ENCODE results near the gene IRAK2. TPM values are rescaled to one million over a fixed set of nuclear protein-coding genes. Genes with fewer than 3 reads are reported as not detected.
A peak's percentile ranks its signal among the peaks of the same experiment; 100 is the strongest.

The IRAK2 gene
- total RNA-seq, 1 donor from 2014 or later = 2.0 TPM

DNA sequence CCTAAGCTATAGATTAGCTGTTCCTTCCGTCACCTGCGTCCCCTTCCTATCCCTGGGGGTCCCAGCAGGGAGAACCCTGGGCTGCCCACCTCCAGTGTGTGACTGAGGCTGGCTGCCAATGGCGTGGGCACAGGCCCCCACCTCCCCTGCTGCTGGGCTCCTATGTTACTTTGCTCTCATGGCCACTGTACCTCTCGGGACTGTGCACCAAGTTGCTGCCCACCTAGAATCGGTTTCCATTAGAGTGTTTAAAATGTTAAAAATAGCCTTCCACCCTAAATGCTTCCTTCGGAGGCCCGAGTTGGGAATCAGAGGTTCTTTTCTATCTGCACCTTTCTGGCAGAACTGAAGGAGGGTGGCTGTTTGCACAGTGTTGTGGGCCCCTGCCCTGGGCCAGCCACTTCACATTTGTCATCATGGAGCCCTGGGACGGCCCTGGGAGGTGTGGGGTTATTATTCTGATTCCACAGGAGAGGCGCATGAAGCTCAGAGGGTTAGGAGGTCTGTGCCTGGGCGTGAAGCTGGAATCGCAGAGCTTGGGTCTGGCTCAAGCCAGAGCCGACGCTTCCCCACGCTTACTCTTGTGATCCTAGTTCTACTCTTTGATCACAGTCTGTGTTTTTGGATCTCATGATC, 29.1 kb downstream of the IRAK2 start:
- no peaks in the 10 kb centered on the region for H3K9me3 ChIP-seq (replicated peaks)
- peaks cover 79% of the 10 kb centered on the region for H3K4me1 ChIP-seq
- H3K4me3 ChIP-seq = no peak overlapping the region
- DNase-seq = no peak
- intact Hi-C loops (cut with micrococcal nuclease) = no loop called here
- H3K36me3 ChIP-seq = no peaks in the 10 kb centered on the region
- TF ChIP-seq, protein P1, sequence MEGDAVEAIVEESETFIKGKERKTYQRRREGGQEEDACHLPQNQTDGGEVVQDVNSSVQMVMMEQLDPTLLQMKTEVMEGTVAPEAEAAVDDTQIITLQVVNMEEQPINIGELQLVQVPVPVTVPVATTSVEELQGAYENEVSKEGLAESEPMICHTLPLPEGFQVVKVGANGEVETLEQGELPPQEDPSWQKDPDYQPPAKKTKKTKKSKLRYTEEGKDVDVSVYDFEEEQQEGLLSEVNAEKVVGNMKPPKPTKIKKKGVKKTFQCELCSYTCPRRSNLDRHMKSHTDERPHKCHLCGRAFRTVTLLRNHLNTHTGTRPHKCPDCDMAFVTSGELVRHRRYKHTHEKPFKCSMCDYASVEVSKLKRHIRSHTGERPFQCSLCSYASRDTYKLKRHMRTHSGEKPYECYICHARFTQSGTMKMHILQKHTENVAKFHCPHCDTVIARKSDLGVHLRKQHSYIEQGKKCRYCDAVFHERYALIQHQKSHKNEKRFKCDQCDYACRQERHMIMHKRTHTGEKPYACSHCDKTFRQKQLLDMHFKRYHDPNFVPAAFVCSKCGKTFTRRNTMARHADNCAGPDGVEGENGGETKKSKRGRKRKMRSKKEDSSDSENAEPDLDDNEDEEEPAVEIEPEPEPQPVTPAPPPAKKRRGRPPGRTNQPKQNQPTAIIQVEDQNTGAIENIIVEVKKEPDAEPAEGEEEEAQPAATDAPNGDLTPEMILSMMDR (IDR thresholded peaks at IDR 0.05; ENCODE audit: borderline replicate concordance) = no peak
- H3K27ac ChIP-seq (replicated peaks) = peak overlapping the region; percentile 94
- no peaks in the 10 kb centered on the region for H3K27me3 ChIP-seq (ENCODE audit: low read depth)

DNA sequence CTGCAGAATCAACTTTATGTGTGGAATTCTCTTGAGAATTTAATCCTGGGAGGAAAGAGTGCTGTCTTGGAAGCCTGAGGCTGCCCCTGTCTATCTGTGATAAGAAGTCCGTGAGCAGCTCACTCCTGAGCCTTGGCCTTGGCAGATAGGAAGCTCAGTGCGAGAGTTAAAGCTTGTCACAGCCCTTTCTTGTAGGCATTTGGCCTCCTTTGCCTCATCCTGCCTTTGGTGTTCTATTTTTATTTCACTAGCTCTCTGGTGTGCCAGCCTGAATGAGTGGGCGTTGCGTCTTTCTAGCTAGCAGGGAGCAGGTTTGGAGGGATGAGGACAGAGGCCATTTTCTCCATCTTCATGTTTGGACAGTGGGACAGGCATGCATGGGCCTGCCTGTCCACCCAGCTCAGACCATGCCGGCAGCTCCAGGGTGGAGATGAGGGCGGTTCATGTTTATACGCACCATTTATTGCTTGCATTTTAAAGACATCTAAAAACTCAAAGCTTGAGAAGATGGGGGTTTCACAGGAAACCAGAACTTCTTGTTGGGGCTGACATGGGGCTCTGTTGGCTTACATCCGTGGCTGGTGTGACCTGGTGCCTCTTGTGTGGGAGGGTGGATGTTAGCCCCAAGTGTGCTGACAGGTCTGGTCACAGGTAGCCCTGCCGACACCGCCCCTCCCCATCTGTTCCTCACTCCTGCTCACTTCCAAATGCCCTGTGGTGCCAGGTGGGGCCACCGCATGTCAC, 29.8 kb downstream of the IRAK2 start:
- Histone ChIP-seq H3K4me3 (no peak overlapping the region), H3K27ac (replicated peaks) (peak overlapping the region; percentile 94), H3K36me3 (no peaks in the 10 kb centered on the region), H3K4me1 (peaks cover 79% of the 10 kb centered on the region), H3K9me3 (replicated peaks) (no peaks in the 10 kb centered on the region), H3K27me3 (ENCODE audit: low read depth) (no peaks in the 10 kb centered on the region)
- intact Hi-C loops (cut with micrococcal nuclease) = no loop called here
- no peak for DNase-seq
- TF ChIP-seq, protein P1 (IDR thresholded peaks at IDR 0.05; ENCODE audit: borderline replicate concordance) = no peak

DNA sequence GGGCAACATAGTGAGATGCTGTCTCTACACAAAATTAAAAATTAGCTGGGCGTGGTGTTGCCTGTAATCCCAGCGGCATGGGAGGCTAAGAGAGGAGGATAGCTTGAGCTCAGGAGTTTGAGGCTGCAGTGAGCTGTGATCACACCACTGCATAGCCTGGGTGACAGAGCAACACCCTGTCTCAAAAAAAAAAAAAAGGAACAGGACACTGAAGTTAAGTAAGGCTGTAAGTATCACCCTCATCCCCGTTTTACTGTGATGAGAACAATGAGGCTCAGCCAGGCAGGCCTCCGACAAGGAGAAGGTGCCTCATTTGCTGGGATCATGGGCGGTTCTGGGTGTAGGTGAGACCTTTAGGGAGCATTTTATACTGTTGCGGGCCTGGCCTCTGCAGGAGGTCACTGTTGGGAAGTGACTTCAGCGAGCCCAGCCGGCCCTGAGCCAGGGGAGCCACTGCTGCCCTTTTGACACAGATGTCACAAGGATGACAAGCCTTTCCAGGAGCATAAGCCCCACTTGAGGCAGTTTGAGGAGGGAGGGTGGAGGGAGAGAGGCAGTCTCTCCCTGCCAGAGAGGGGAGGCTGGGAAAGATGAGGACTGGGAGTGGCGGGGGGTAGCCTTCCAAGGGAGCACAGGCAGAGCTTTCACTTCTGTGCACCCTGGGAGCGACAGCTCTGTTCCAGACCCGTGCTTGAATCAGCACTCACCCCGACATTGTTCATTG, 30.8 kb downstream of the IRAK2 start:
- H3K4me1 ChIP-seq = peaks cover 68% of the 10 kb centered on the region
- H3K27ac ChIP-seq (replicated peaks) = peak overlapping the region; percentile 94
- H3K36me3 ChIP-seq = no peaks in the 10 kb centered on the region
- TF ChIP-seq, protein P1 (IDR thresholded peaks at IDR 0.05; ENCODE audit: borderline replicate concordance) = no peak
- H3K4me3 ChIP-seq = no peak overlapping the region
- H3K9me3 ChIP-seq (replicated peaks) = no peaks in the 10 kb centered on the region
- intact Hi-C loops (cut with micrococcal nuclease) = no loop called here
- no peaks in the 10 kb centered on the region for H3K27me3 ChIP-seq (ENCODE audit: low read depth)
- DNase-seq = no peak

DNA sequence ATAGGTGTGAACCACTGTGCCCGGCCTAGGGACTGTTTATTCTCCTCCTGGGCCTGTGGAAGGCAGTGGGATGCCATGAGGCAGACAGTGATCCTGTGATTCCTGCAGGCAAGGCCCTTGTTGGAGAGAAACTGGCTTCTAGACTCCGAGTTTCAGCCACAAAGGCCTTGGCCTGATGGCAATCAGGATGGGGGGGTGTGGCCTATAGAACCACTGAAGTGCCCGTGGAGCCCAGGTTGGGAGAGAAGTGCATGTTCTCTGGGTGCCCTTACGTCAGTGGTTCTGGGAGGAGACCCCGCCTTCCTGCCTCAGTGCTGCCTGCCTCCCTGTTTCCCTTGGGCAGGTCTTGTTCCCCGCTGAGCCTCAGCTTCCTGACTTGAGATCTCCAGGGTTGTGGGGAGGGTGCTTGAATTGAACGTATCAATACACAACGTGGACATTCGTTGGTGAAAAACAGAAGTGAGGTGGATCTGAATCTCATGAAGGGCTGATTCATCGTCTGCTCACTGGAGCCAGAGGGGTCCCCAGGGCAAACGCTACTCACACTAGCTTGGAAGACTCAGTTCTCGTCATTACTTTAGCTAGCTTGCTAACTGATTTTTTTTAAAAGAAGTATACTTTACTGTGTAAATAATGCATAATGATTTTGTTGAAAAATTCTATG, 31.8 kb downstream of the IRAK2 start:
- intact Hi-C loops (cut with micrococcal nuclease) = no loop called here
- DNase-seq = peak; percentile 60
- Histone ChIP-seq H3K4me3 (no peak overlapping the region), H3K27me3 (ENCODE audit: low read depth) (no peaks in the 10 kb centered on the region), H3K4me1 (peaks cover 59% of the 10 kb centered on the region), H3K27ac (replicated peaks) (peak overlapping the region; percentile 94), H3K9me3 (replicated peaks) (no peaks in the 10 kb centered on the region), H3K36me3 (peaks cover 7% of the 10 kb centered on the region)
- TF ChIP-seq, protein P1 (IDR thresholded peaks at IDR 0.05; ENCODE audit: borderline replicate concordance) = no peak

DNA sequence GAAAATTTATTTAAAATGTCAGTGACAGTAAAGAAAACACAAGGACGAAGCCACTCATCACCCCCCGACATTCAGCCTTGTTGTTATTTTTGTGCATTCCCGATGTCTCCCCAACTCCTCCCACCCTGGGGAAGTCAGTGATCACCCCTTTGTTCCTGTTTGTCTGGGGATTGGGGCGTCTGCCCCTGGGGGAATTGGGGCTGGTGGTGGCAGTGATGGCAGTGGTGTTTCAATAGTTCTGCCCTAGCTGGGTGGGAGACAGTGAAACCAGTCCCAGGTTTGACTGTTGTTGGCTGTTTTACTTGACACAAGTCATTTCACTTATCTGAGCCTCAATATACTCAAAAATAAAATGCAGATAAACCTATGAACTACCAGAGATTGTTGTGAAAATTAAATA, 33.5 kb downstream of the IRAK2 start:
- DNase-seq = no peak
- TF ChIP-seq, protein P1 (IDR thresholded peaks at IDR 0.05; ENCODE audit: borderline replicate concordance) = no peak
- Histone ChIP-seq H3K4me3 (no peak overlapping the region), H3K9me3 (replicated peaks) (no peaks in the 10 kb centered on the region), H3K4me1 (peaks cover 42% of the 10 kb centered on the region), H3K27ac (replicated peaks) (no peak overlapping the region), H3K27me3 (ENCODE audit: low read depth) (no peaks in the 10 kb centered on the region), H3K36me3 (peaks cover 11% of the 10 kb centered on the region)
- intact Hi-C loops (cut with micrococcal nuclease) = no loop called here

Measured in left ventricle myocardium inferior (tissue), 1 donor.